ENCODE data around the gene PEX11B.

DNA sequence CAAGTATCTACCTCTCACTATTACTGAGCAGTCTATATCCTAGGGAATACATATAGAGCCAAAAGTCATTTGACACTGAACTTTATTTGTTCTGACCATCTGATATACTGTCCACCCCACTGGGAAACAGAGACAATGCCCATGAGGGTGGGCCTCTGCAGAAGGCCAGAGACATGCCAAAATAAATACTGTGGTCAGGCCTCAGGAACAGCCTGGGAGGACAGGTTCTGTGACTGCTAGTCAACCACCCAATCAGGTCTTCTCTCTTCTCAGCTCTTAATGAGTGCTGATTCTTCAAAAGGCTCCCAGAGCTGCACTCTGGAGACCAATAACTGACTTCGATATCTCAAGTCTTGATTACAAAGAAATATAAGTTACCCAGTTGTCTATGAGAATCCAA lies 27.4 kb downstream of the PEX11B start:
- TF ChIP-seq SP7 (tag by site-specific recombination; IDR thresholded peaks at IDR 0.05), result no peak
- TF ChIP-seq, protein P1, sequence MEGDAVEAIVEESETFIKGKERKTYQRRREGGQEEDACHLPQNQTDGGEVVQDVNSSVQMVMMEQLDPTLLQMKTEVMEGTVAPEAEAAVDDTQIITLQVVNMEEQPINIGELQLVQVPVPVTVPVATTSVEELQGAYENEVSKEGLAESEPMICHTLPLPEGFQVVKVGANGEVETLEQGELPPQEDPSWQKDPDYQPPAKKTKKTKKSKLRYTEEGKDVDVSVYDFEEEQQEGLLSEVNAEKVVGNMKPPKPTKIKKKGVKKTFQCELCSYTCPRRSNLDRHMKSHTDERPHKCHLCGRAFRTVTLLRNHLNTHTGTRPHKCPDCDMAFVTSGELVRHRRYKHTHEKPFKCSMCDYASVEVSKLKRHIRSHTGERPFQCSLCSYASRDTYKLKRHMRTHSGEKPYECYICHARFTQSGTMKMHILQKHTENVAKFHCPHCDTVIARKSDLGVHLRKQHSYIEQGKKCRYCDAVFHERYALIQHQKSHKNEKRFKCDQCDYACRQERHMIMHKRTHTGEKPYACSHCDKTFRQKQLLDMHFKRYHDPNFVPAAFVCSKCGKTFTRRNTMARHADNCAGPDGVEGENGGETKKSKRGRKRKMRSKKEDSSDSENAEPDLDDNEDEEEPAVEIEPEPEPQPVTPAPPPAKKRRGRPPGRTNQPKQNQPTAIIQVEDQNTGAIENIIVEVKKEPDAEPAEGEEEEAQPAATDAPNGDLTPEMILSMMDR (tag by site-specific recombination; IDR thresholded peaks at IDR 0.05), result no peak

Data from HEK293 (cell line).